Measurements from ENCODE around the gene OR4K1. TPM values are rescaled to one million over a fixed set of nuclear protein-coding genes. Genes with fewer than 3 reads are reported as not detected.
"Not testable (repeated sequence)": the region's sequence is repeated elsewhere in the genome, so short reads cannot be mapped to it uniquely, and the experiment has no call there.

Gene OR4K1, protein sequence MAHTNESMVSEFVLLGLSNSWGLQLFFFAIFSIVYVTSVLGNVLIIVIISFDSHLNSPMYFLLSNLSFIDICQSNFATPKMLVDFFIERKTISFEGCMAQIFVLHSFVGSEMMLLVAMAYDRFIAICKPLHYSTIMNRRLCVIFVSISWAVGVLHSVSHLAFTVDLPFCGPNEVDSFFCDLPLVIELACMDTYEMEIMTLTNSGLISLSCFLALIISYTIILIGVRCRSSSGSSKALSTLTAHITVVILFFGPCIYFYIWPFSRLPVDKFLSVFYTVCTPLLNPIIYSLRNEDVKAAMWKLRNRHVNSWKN
- not detected for total RNA-seq
- long read RNA-seq, result 0 reads

GRCh38 chr14:19930617-19931016, at the start of gene OR4K1:
Gene OR4K1 (plus strand): TSS chr14:19930917. CDS start chr14:19935667, 4,750 bp downstream.
- DNase-seq (no peak), ATAC-seq (no peak)
- intact Hi-C loops (cut with DNase I), result no loop called here

- intact Hi-C loops (cut with DNase I), result loop anchor here in 1 of 2 donors (10.0 kb wide), 1 partner anchor 60 kb away; no protein-coding TSS in a partner anchor
- DNase-seq (no peak), ATAC-seq (no peak)
These were observed 35.4 kb upstream of the OR4K1 start for GRCh38 chr14:19895282-19895681.

- no peak for ATAC-seq
- no peak for DNase-seq
- intact Hi-C loops (cut with DNase I), result no loop called here
These were observed 29.7 kb upstream of the OR4K1 start for GRCh38 chr14:19900999-19901398.

DNA sequence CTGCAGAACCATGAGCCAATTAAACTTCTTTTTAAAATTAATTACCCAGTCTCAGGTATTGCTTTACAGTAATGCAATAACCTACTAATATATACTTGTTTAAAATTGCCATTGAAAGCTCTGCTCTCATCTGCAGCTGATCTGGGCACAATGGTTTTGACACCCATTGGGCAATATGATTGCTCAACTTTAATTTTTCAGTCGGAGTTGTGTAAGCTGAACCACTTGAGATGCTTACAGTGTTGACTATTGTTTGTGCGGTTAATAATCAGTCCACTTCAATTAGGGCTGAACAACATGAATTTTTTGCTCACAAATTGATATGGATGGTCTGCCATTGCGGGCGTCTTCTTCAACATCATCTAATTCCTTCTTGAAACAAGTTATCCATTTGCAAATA, 28.3 kb upstream of the OR4K1 start:
- no peak for ATAC-seq
- DNase-seq, result no peak
- intact Hi-C loops (cut with DNase I), result no loop called here

- intact Hi-C loops (cut with DNase I), result no loop called here
- no peak for ATAC-seq
- DNase-seq, result no peak
These were observed 24.1 kb upstream of the OR4K1 start for GRCh38 chr14:19906665-19907064.

DNA sequence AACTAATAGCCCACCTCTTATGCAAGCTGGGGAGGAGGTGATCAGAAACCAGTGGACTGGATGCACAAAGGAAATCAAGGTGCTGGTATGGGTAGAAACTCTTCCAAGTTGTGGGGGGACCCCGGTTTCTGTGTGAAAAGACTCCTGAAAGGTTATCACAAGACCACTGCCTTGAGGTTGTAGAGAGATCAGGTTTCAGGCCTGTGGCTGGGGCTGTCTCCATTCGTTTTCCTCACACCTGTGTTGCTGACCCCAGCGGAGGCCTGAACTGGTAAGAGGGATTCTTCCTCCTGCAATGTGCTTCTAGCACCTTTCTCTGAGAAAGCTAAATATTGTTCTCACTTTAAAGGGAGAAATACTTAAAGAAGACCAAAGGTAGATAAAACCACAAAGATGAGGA, 19.6 kb upstream of the OR4K1 start:
- no peak for DNase-seq
- intact Hi-C loops (cut with DNase I), result no loop called here
- no peak for ATAC-seq

DNA sequence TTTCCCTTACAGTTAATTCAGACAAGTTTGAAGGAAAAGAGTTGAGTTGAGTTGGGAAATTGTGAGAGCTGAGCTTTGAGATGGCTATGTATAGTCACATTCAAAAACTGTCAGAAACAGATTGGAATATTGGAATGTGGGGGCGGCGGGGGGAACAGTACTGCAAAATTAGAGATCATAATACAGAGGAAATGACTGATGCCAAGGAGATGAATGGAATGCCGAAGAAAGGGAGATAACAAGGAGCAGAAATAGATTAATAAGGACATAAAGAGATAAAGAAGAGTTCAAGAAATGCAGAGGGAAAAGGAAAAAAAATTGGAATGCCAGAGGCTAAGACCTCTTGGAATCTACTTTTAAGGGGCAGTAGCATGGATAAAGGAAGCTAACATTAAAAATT, 13.5 kb upstream of the OR4K1 start:
- DNase-seq (no peak), ATAC-seq (no peak)
- intact Hi-C loops (cut with DNase I), result no loop called here

DNA sequence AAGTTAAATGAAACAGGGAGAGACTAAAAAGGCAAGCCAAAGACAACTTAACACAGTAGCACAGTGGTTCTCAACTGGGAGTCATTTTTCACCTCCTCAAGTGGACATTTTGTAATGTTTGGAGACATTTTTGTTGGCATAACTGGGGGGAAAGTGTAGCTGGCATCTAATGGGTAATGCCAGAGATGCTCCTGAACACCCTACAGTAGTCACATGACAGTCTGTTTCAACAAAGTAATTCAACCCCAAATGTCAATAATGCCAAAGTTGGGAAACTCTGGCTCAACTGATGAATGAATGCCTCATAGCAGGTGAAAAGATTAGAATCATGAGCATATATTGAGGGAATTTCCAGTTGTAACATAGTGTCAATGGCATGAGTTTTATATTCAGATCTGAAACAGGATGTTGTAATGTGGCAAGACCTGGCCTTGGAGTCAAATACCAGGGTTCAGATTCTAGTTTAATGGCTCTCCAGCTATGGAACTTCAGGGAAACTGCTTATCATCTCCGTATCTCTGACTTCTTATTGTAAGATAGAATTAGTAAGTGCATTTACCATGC, 12.7 kb upstream of the OR4K1 start:
- ATAC-seq, result no peak
- DNase-seq, result no peak
- intact Hi-C loops (cut with DNase I), result no loop called here

DNA sequence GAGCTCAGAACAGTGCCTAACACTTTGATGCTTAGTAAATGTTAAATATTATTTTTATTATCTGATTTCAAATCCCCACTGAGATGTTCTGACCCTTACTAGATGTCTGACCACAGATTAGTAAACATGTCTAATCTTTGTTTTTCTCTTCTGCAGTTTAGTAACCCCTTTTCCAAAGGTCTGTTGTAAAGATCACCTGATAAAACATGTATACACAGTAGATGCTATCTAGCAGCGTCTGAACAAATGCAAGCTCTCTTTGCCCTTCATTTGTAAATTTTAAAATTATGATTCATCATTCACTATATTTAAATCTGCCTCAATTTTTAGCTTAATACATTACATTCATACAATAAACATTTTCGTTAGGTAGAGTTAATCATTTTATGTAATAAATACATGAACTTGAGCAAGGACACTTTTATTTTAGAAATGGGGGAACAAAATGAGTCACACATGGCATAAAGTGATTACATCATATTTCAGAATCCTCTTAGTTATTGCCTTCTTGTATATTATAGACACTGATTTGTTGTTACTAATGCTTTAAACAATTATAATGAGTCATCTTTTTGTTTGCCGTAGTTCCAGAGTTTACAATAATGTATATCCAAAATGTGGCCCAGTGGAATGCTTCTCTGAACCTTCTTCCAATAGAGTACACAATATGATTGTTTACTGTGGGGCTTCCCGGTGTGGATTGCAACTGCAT, 12.0 kb upstream of the OR4K1 start:
- DNase-seq (no peak), ATAC-seq (no peak)
- intact Hi-C loops (cut with DNase I), result no loop called here

GRCh38 chr14:19920021-19920657, 10.6 kb upstream of the OR4K1 start, which contains the start of gene OR4K5:
Gene OR4K5 (plus strand): TSS chr14:19920607. CDS start chr14:19920607, 0 bp downstream.
- ATAC-seq, result no peak
- no peak for DNase-seq
- intact Hi-C loops (cut with DNase I), result no loop called here

- no peak for DNase-seq
- no peak for ATAC-seq
- intact Hi-C loops (cut with DNase I), result no loop called here
These were observed 11.0 kb downstream of the OR4K1 start for GRCh38 chr14:19941668-19942067.

DNA sequence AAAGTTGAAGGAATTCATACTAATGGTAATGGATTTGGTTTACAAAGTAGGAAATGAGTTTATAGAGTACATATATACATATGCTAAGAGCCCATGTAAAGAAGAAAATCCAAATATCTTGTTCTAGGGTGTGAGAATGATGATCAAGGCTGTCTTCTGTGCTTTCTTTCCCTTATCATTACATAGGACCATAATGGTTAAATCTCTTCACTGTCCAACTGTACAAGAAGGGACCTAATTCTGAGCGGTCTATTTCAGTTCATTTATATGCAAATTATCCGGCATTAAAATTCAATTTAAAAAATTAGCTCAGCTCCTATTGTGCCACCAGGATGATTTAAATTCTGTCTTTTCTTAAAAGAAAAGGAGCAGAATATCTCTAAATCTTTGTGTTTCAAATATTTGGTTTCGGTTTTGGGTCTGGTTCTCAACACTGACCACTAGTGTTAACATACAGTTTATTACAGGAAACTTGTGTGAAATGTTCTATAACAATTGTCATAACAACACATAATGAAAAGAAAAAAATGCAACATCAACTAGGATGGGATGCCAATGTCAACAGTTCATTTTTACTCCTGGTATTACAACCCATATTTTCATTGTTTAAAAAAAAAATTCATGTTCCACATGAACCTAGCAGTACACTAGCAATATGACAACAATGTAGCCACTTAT, 16.8 kb downstream of the OR4K1 start:
- DNase-seq (no peak), ATAC-seq (no peak)
- intact Hi-C loops (cut with DNase I), result no loop called here

GRCh38 chr14:19949218-19949617, 18.5 kb downstream of the OR4K1 start:
- peak in 1 of 2 donors; percentile 47 for ATAC-seq

GRCh38 chr14:19969735-19970134, 39.0 kb downstream of the OR4K1 start:
- ATAC-seq; intact Hi-C loops (cut with DNase I): not testable (repeated sequence)

More at GRCh38 chr14:19949218-19949617, 18.5 kb downstream of the OR4K1 start:
- intact Hi-C loops (cut with DNase I), result no loop called here
- no peak for DNase-seq

GRCh38 chr14:19974844-19975243, 44.1 kb downstream of the OR4K1 start:
- ATAC-seq, result no peak
- intact Hi-C loops (cut with DNase I), result no loop called here

More at GRCh38 chr14:19969735-19970134, 39.0 kb downstream of the OR4K1 start:
- not testable (repeated sequence) for DNase-seq

GRCh38 chr14:19975291-19975690, 44.6 kb downstream of the OR4K1 start, which contains the start of gene OR4K15:
Gene OR4K15 (plus strand): TSS chr14:19975591. CDS start chr14:19975591, 0 bp downstream.
- DNase-seq, result no peak
- intact Hi-C loops (cut with DNase I), result no loop called here
- no peak for ATAC-seq

More at GRCh38 chr14:19974844-19975243, 44.1 kb downstream of the OR4K1 start:
- DNase-seq, result no peak

Measured in left cardiac atrium (tissue), 4 donors.